Measurements from ENCODE around the gene MAST2. TPM values are rescaled to one million over a fixed set of nuclear protein-coding genes. Genes with fewer than 3 reads are reported as not detected.

MAST2 gene
- polyA plus RNA-seq, 1 experiment, result 24.7 TPM

DNA sequence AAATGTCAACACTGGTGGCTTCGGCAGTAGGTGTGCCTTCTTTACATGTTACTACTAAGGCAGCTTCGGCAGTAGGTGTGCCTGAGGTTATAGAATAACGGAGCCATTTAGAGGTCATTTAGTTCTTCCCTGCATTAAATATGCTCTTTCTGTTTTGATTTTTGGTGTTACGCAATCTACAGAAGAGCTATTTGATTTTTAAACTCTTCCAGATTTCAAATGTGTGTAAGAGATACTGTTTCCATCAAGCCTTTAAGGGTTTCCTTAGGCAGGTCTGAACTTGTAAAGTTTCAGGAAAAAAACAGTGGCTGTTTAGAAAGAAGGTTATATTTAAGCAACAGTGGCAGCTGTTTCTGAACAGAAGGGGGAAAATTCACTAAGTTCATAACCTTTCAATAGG, 274.2 kb downstream of the MAST2 start:
- H3K9me3 ChIP-seq (ENCODE audit: control insufficient read depth, insufficient read depth, low read length), result no peaks in the 10 kb centered on the region
- no peak for DNase-seq (ENCODE audit: low read depth, low spot score)
- H3K27me3 ChIP-seq (ENCODE audit: control insufficient read depth, insufficient read depth, low read length), result no peaks in the 10 kb centered on the region
- ChIA-PET CTCF (no interaction called here), POLR2A (no interaction called here)
- no peak overlapping the region for H3K4me3 ChIP-seq (ENCODE audit: low read depth, low read length)
- TF ChIP-seq, protein P1, sequence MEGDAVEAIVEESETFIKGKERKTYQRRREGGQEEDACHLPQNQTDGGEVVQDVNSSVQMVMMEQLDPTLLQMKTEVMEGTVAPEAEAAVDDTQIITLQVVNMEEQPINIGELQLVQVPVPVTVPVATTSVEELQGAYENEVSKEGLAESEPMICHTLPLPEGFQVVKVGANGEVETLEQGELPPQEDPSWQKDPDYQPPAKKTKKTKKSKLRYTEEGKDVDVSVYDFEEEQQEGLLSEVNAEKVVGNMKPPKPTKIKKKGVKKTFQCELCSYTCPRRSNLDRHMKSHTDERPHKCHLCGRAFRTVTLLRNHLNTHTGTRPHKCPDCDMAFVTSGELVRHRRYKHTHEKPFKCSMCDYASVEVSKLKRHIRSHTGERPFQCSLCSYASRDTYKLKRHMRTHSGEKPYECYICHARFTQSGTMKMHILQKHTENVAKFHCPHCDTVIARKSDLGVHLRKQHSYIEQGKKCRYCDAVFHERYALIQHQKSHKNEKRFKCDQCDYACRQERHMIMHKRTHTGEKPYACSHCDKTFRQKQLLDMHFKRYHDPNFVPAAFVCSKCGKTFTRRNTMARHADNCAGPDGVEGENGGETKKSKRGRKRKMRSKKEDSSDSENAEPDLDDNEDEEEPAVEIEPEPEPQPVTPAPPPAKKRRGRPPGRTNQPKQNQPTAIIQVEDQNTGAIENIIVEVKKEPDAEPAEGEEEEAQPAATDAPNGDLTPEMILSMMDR (IDR thresholded peaks at IDR 0.05; ENCODE audit: low read depth, low read length), result no peak
- H3K27ac ChIP-seq (ENCODE audit: low read depth, low read length), result no peak overlapping the region

GRCh38 chr1:46080257-46080656, 276.8 kb downstream of the MAST2 start:
- Histone ChIP-seq H3K9me3 (ENCODE audit: control insufficient read depth, insufficient read depth, low read length) (no peaks in the 10 kb centered on the region), H3K27ac (ENCODE audit: low read depth, low read length) (no peak overlapping the region), H3K27me3 (ENCODE audit: control insufficient read depth, insufficient read depth, low read length) (no peaks in the 10 kb centered on the region), H3K4me3 (ENCODE audit: low read depth, low read length) (no peak overlapping the region)
- POLR2A ChIA-PET, result no interaction called here
- CTCF ChIA-PET, result interaction anchor here (1.0 kb wide), 1 partner anchor 9 kb away, joined by 4 read pairs; no protein-coding TSS in a partner anchor
- DNase-seq (ENCODE audit: low read depth, low spot score), result no peak
- TF ChIP-seq, protein P1 (IDR thresholded peaks at IDR 0.05; ENCODE audit: low read depth, low read length), result no peak

DNA sequence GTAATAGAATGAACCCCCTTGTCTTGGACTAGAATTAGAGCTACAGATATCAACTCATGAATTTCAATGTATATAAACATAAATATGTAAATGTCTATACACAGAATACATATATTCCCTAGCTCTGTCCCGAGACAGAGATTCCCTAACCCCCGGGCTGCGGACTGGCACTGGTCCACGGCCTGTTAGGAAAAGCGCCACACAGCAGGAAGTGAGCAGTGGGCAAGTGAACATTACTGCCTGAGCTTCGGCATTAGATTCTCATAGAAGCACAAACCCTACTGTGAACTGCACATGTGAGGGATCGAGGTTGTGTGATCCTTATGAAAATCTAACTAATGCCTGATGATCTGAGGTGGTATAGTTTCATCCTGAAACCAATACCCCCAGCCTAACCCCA, 277.8 kb downstream of the MAST2 start:
- TF ChIP-seq, protein P1 (IDR thresholded peaks at IDR 0.05; ENCODE audit: low read depth, low read length), result no peak
- CTCF ChIA-PET, result no interaction called here

GRCh38 chr1:46081619-46082018, 278.2 kb downstream of the MAST2 start:
- H3K27ac ChIP-seq (ENCODE audit: low read depth, low read length), result no peak overlapping the region
- TF ChIP-seq, protein P1 (IDR thresholded peaks at IDR 0.05; ENCODE audit: low read depth, low read length), result no peak
- no peak overlapping the region for H3K4me3 ChIP-seq (ENCODE audit: low read depth, low read length)
- H3K27me3 ChIP-seq (ENCODE audit: control insufficient read depth, insufficient read depth, low read length), result no peaks in the 10 kb centered on the region
- no peak for DNase-seq (ENCODE audit: low read depth, low spot score)
- POLR2A ChIA-PET, result no interaction called here
- CTCF ChIA-PET, result no interaction called here
- H3K9me3 ChIP-seq (ENCODE audit: control insufficient read depth, insufficient read depth, low read length), result no peaks in the 10 kb centered on the region

More for the DNA sequence above, 277.8 kb downstream of the MAST2 start:
- Histone ChIP-seq H3K27me3 (ENCODE audit: control insufficient read depth, insufficient read depth, low read length) (no peaks in the 10 kb centered on the region), H3K4me3 (ENCODE audit: low read depth, low read length) (no peak overlapping the region), H3K27ac (ENCODE audit: low read depth, low read length) (no peak overlapping the region), H3K9me3 (ENCODE audit: control insufficient read depth, insufficient read depth, low read length) (no peaks in the 10 kb centered on the region)
- POLR2A ChIA-PET, result no interaction called here
- DNase-seq (ENCODE audit: low read depth, low spot score), result no peak

DNA sequence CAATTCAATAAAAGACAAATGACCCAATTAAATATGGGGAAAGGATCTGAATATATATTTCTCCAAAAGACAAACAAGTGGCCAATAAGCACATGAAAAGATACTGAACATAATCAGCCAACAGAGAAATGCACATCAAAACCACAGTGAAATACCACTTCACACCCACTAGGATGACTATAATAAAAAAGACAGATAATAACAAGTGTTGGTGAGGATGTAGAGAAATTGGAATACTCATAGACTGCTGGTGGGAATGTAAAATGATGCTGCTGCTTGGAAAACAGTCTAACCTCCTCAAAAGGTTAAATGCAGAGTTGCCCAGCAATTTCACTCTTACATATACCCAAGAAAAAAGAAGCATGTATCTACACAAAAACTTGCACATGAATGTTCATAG, 280.2 kb downstream of the MAST2 start:
- TF ChIP-seq, protein P1 (IDR thresholded peaks at IDR 0.05; ENCODE audit: low read depth, low read length), result no peak
- no peak for DNase-seq (ENCODE audit: low read depth, low spot score)
- Histone ChIP-seq H3K27ac (ENCODE audit: low read depth, low read length) (no peak overlapping the region), H3K4me3 (ENCODE audit: low read depth, low read length) (no peak overlapping the region), H3K9me3 (ENCODE audit: control insufficient read depth, insufficient read depth, low read length) (no peaks in the 10 kb centered on the region), H3K27me3 (ENCODE audit: control insufficient read depth, insufficient read depth, low read length) (no peaks in the 10 kb centered on the region)
- ChIA-PET POLR2A (no interaction called here), CTCF (interaction anchor here (0.7 kb wide), 1 partner anchor 12 kb away, joined by 3 read pairs; no protein-coding TSS in a partner anchor)
